Fibroblast of the aortic adventitia (primary cell): ENCODE results near the gene SLCO1C1. TPM values are rescaled to one million over a fixed set of nuclear protein-coding genes. Genes with fewer than 3 reads are reported as not detected.
"Not testable (repeated sequence)": the region's sequence is repeated elsewhere in the genome, so short reads cannot be mapped to it uniquely, and the experiment has no call there.

Experiments used
- DNase-seq: peaks from one replicate; pipeline ENCODE4 v3.0.0-alpha.2; 2010; ENCODE audit warnings: low read depth
- H3K4me3 ChIP-seq: 2 replicates; pipeline ENCODE4 v1.5.1; 2011; ENCODE audit warnings: low read depth, mild to moderate bottlenecking, control low read depth, low read length, moderate library complexity
- total RNA-seq: library from RNA; depleted of rRNA; stranded (reverse); fragments of >200 nt; gene quantifications from 2 replicates; pipeline ENCODE4 v1.2.3, GENCODE V29; 2012; ENCODE audit warnings: low replicate concordance
- TF ChIP-seq, protein P1 (sequence below): IDR thresholded peaks from 2 replicates; pipeline ENCODE4 v1.5.1; 2011; ENCODE audit warnings: mild to moderate bottlenecking, low read length, control low read depth, inconsistent platforms; ENCODE audit not compliant: insufficient read depth

The SLCO1C1 gene
- total RNA-seq, 1 donor = 0.09 TPM

DNA sequence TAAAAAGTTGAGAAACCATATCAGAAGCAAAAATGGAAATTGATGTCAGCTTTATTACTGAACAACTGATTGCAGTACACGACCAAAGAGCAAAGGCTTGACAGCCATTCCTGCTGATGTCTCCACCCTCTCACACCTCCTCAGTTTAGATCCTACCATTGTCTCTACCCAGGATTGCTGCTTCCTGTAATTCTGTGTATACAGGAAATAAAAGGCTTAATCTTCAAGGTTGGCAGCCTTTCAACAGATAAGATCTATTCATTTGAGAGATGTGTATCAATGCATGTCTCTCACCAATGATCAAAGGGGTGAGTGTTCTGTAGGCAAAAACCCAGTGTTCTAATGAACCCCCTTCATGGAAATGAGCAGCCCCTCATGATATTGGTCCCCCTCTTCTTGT, 27.0 kb downstream of the SLCO1C1 start:
- no peak for DNase-seq

DNA sequence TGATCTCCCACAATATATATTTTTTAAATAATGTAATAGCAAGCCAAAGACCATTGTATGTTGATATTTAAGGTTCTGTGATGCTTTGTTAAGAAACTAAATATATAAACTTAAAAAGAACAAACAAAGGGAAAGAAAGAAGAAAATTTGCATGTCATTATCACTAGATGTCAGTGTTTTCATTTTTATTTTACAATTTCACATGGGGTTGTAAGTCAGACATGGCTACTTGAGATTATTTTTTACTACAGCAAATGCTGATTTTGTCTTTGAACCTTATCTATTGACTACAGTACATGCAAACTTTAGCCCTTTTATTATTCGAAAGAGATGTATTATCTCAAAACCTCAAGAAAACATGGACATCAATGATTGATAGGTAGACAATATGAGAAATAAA, 36.1 kb downstream of the SLCO1C1 start:
- H3K4me3 ChIP-seq = no peak overlapping the region
- TF ChIP-seq, protein P1, sequence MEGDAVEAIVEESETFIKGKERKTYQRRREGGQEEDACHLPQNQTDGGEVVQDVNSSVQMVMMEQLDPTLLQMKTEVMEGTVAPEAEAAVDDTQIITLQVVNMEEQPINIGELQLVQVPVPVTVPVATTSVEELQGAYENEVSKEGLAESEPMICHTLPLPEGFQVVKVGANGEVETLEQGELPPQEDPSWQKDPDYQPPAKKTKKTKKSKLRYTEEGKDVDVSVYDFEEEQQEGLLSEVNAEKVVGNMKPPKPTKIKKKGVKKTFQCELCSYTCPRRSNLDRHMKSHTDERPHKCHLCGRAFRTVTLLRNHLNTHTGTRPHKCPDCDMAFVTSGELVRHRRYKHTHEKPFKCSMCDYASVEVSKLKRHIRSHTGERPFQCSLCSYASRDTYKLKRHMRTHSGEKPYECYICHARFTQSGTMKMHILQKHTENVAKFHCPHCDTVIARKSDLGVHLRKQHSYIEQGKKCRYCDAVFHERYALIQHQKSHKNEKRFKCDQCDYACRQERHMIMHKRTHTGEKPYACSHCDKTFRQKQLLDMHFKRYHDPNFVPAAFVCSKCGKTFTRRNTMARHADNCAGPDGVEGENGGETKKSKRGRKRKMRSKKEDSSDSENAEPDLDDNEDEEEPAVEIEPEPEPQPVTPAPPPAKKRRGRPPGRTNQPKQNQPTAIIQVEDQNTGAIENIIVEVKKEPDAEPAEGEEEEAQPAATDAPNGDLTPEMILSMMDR = no peak
- DNase-seq = peak; percentile 19

More for the DNA sequence above, 27.0 kb downstream of the SLCO1C1 start:
- H3K4me3 ChIP-seq = no peak overlapping the region
- TF ChIP-seq, protein P1 = no peak

DNA sequence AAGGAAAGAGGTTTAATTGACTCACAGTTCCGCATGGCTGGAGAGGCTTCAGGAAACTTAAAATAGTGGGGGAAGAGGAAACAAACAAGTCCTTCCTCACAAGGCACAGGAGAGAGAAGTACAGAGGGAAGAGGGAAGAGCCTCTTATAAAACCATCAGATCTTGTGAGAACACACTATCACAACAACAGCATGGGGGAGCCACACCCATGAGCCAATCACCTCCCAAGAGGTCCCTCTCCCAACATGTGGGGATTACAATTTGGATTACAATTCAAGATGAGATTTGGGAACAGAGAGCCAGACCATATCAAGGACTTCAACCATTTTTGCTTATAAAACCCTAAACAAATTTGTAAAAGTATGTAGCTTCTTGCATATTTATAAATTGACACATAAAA, 45.8 kb downstream of the SLCO1C1 start:
- no peak overlapping the region for H3K4me3 ChIP-seq
- no peak for DNase-seq
- TF ChIP-seq, protein P1 = no peak

DNA sequence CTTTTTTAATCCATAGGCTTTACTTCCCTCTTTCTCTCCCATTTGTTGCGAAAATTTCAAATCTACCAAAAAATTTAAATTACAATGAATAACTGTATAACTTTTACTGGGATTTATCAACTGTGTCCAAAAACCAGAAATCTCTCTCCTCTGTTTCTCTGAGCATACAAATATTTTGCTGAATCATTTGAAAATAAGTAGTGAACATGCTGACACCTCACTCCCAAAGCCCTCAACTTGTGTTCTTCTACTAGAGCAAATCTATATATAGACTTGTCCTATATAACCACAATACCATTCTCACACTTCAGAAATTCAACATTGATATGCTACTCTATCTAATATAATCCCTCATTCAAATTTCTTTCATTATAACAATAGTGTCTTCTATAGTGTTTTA, 53.1 kb downstream of the SLCO1C1 start:
- no peak for DNase-seq
- TF ChIP-seq, protein P1 = no peak

DNA sequence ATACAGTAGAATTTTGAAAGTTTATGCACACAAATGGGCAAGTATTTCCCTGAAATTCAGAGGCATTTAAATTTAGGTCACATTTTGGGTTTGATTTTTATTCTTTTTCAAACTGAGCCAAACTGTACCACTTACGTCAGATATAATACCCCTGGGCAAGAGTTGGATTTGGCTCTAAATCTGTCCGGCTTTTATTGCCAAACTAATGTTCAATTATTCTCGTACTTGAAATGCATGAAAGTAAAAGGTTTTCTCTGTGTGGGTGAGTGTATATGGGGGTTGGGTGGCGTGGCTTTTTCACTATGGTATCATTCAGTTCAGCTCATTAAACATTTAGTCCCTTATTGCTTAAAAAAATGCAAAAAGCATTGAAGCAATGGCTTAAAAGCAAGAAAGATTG, 55.9 kb downstream of the SLCO1C1 start:
- H3K4me3 ChIP-seq = no peak overlapping the region
- DNase-seq = no peak
- TF ChIP-seq, protein P1 = no peak

More for the DNA sequence above, 53.1 kb downstream of the SLCO1C1 start:
- H3K4me3 ChIP-seq = no peak overlapping the region

DNA sequence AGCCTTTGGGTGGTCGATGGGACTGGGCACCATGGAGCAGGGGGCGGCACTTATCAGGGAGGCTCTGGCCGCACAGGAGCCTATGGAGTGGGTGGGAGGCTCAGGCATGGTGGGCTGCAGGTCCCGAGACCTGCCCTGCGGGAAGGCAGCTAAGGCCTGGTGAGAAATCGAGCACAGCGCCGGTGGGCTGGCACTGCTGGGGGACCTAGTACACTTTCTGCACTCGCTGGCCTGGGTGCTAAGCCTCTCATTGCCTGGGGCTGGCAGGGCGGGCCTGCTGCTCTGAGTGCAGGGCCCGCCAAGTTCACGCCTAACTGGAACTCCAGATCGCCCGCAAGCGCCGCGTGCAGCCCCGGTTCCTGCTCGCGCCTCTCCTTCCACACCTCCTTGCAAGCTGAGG, 82.3 kb downstream of the SLCO1C1 start:
- no peak for DNase-seq
- TF ChIP-seq, protein P1 = no peak
- no peak overlapping the region for H3K4me3 ChIP-seq

DNA sequence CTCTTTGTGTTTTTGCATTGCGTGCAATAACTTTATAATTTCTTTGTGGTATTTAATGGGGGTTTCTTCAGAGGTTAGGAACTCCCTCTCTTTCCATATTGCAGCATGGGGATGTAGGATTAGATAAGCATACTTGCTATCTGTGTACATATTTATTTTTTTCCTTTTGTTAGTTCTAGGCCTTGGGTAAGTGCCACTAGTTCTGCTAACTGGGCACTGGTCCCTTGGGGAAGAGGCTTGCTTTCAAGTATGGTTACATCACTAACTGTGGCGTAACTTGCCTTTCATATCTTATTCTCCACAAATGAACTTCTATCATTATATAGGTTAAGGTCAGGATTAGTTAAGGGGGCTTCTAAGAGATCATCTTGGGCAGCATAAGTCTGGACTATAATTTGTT, 83.8 kb downstream of the SLCO1C1 start:
- DNase-seq = no peak
- TF ChIP-seq, protein P1 = no peak

DNA sequence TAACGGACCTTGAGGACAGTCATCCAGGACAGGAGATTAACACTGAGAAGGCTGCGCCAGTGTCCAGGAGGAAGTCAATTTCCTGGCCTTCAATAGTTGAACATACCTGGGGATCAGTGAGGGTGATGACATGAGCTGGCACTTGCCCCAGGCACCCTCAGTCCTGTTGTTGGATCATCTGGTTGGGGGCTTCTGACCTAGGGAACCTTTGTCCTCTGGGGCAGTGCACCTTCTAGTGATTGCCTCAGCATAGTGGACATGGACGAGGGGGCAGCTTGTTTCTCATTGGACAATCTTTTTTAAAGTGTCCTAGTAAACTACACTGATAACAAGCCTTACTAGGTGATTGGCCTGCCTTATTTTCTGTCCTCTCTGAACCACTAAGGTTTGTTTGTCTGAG, 84.8 kb downstream of the SLCO1C1 start:
- not testable (repeated sequence) for H3K4me3 ChIP-seq

More for the DNA sequence above, 83.8 kb downstream of the SLCO1C1 start:
- H3K4me3 ChIP-seq = no peak overlapping the region

DNA sequence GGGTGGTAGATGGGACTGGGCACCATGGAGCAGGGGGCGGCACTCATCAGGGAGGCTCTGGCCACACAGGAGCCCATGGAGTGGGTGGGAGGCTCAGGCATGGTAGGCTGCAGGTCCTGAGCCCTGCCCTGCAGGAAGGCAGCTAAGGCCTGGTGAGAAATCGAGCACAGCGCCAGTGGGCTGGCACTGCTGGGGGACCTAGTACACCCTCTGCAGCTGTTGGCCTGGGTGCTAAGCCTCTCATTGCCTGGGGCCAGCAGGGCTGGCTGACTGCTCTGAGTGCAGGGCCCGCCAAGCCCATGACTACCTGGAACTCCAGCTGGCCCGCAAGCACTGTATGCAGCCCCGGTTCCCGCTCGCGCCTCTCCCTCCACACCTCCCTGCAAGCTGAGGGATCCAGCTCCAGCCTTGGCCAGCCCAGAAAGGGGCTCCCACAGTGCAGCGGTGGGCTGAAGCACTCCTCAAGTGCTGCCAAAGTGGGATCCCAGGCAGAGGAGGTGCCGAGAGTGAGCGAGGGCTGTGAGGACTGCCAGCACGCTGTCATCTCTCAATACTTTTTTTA, 88.7 kb downstream of the SLCO1C1 start:
- not testable (repeated sequence) for DNase-seq, H3K4me3 ChIP-seq

More for the DNA sequence above, 84.8 kb downstream of the SLCO1C1 start:
- DNase-seq = not testable (repeated sequence)
